HG03196 (cell line): ENCODE data around the gene TP53AIP1.

ENCODE experiments used
- ATAC-seq: cut with Tn5 transposase; IDR thresholded peaks from one replicate; pipeline ENCODE4 v1.9.1; 2021; ENCODE audit not compliant: unreplicated experiment

Gene TP53AIP1

GRCh38 chr11:128891913-128892398, 50.7 kb downstream of the TP53AIP1 start:
- ATAC-seq, result no peak

- no peak for ATAC-seq
These were observed 51.9 kb downstream of the TP53AIP1 start, which contains the start of gene KCNJ5 for GRCh38 chr11:128890543-128891368. TSS of gene KCNJ5 (plus strand) at chr11:128891356. CDS start at chr11:128911274, 19,918 bp downstream.

GRCh38 chr11:128890216-128890542, 52.5 kb downstream of the TP53AIP1 start:
- no peak for ATAC-seq

GRCh38 chr11:128889657-128890213, 52.9 kb downstream of the TP53AIP1 start:
- ATAC-seq, result no peak

GRCh38 chr11:128888034-128888985, 54.4 kb downstream of the TP53AIP1 start:
- no peak for ATAC-seq

GRCh38 chr11:128886406-128887124, 56.1 kb downstream of the TP53AIP1 start:
- ATAC-seq, result no peak
